MCF 10A (cell line): Measurements from ENCODE around the gene OTX2. TPM values are rescaled to one million over a fixed set of nuclear protein-coding genes. Genes with fewer than 3 reads are reported as not detected.

Experiments
- BruUV-seq: library from RNA; stranded (reverse); fragments of 400-500 nt; replicated peaks from 2 replicates; lab custom pipeline; 2021; lab: Mats Ljungman, UMichigan
- CTCF ChIA-PET: fragments of 300-600 bp; sonication (Branson Sonifier 250); formaldehyde crosslinking; extraction: SDS; loops from one replicate; lab custom pipeline; 2021; ENCODE audit warnings: antibody characterized with exemption, inconsistent platforms; lab: Yijun Ruan, JAX
- POLR2A ChIA-PET: fragments of 300-600, 350-650 bp; sonication (Branson Sonifier 250); formaldehyde crosslinking; extraction: SDS; loops from one replicate; lab custom pipeline; 2020; ENCODE audit warnings: antibody characterized with exemption, inconsistent platforms; lab: Yijun Ruan, JAX
- DNase-seq: peaks from one replicate; pipeline ENCODE4 v3.0.0-alpha.2; 2018; ENCODE audit not compliant: unreplicated experiment
- H3K27ac Mint-ChIP-seq: one replicate; pipeline ENCODE4 v1.8.0; 2022; ENCODE audit warnings: mild to moderate bottlenecking, low read depth, mixed read lengths; ENCODE audit not compliant: unreplicated experiment
- H3K27me3 Mint-ChIP-seq: one replicate; pipeline ENCODE4 v1.8.0; 2022; ENCODE audit warnings: mixed read lengths; ENCODE audit not compliant: insufficient read depth, unreplicated experiment
- H3K36me3 Mint-ChIP-seq: one replicate; pipeline ENCODE4 v1.8.0; 2022; ENCODE audit warnings: mild to moderate bottlenecking, moderate library complexity, mixed read lengths; ENCODE audit not compliant: insufficient read depth, unreplicated experiment
- H3K4me1 Mint-ChIP-seq: one replicate; pipeline ENCODE4 v1.8.0; 2022; ENCODE audit warnings: mixed read lengths; ENCODE audit not compliant: insufficient read depth, unreplicated experiment
- H3K4me3 Mint-ChIP-seq: one replicate; pipeline ENCODE4 v1.8.0; 2022; ENCODE audit warnings: mild to moderate bottlenecking, moderate library complexity, mixed read lengths; ENCODE audit not compliant: unreplicated experiment
- H3K9me3 Mint-ChIP-seq: one replicate; pipeline ENCODE4 v1.8.0; 2022; ENCODE audit warnings: mixed read lengths; ENCODE audit not compliant: unreplicated experiment
- CTCF ChIP-seq: fragments of 200-600 bp; IDR thresholded peaks from one replicate; pipeline ENCODE4 v1.8.0; 2022; ENCODE audit warnings: antibody characterized with exemption, mild to moderate bottlenecking; ENCODE audit not compliant: unreplicated experiment
- intact Hi-C: fragments of 100-400 bp; cut with micrococcal nuclease; formaldehyde crosslinking; loops from 2 replicates; pipeline ENCODE4 v1.14.1; 2022
- total RNA-seq: library from RNA; stranded (reverse); gene quantifications from 2 replicates; pipeline ENCODE4 v1.2.3, GENCODE V29; 2022

OTX2 gene
- total RNA-seq, 1 experiment from 2014 or later, result not detected

- no peak for TF ChIP-seq CTCF
- intact Hi-C loops, result no loop called here
- H3K4me3 Mint-ChIP-seq, result no peak overlapping the region
- ChIA-PET CTCF (no interaction called here), POLR2A (no interaction called here)
- no peak overlapping the region for H3K27ac Mint-ChIP-seq
- no peaks in the 10 kb centered on the region for H3K4me1 Mint-ChIP-seq
- no peaks in the 10 kb centered on the region for H3K36me3 Mint-ChIP-seq
- H3K9me3 Mint-ChIP-seq, result no peaks in the 10 kb centered on the region
- BruUV-seq, result no TSS peak
- H3K27me3 Mint-ChIP-seq, result peaks cover 34% of the 10 kb centered on the region
- no peak for DNase-seq
Observed at GRCh38 chr14:56774503-56774902, 35.8 kb downstream of the OTX2 start.

- DNase-seq, result no peak
- POLR2A ChIA-PET, result no interaction called here
- no peaks in the 10 kb centered on the region for H3K36me3 Mint-ChIP-seq
- no peak overlapping the region for H3K27ac Mint-ChIP-seq
- BruUV-seq, result no TSS peak
- peaks cover 4% of the 10 kb centered on the region for H3K27me3 Mint-ChIP-seq
- H3K4me1 Mint-ChIP-seq, result no peaks in the 10 kb centered on the region
- CTCF ChIA-PET, result no interaction called here
- no peak for TF ChIP-seq CTCF
- no peak overlapping the region for H3K4me3 Mint-ChIP-seq
- no peaks in the 10 kb centered on the region for H3K9me3 Mint-ChIP-seq
- intact Hi-C loops, result no loop called here
Observed at GRCh38 chr14:56770512-56770911, 39.8 kb downstream of the OTX2 start.

- Mint-ChIP-seq H3K4me1 (no peaks in the 10 kb centered on the region), H3K36me3 (no peaks in the 10 kb centered on the region), H3K9me3 (no peaks in the 10 kb centered on the region), H3K27ac (no peak overlapping the region), H3K4me3 (no peak overlapping the region), H3K27me3 (peaks cover 20% of the 10 kb centered on the region)
- TF ChIP-seq CTCF, result no peak
- POLR2A ChIA-PET, result interaction anchor here (0.6 to 0.7 kb wide), 2 partner anchors 11 to 823 kb away, joined by 3 read pairs; no protein-coding TSS in a partner anchor
- DNase-seq, result no peak
- intact Hi-C loops, result no loop called here
- no TSS peak for BruUV-seq
- CTCF ChIA-PET, result no interaction called here
Observed at GRCh38 chr14:56760164-56760914, 49.9 kb downstream of the OTX2 start.

GRCh38 chr14:56759633-56760032, 50.6 kb downstream of the OTX2 start:
- no peak for TF ChIP-seq CTCF
- intact Hi-C loops, result no loop called here
- Mint-ChIP-seq H3K4me3 (no peak overlapping the region), H3K27me3 (peaks cover 13% of the 10 kb centered on the region), H3K27ac (no peak overlapping the region), H3K9me3 (no peaks in the 10 kb centered on the region), H3K4me1 (no peaks in the 10 kb centered on the region), H3K36me3 (no peaks in the 10 kb centered on the region)
- POLR2A ChIA-PET, result no interaction called here
- CTCF ChIA-PET, result no interaction called here
- no TSS peak for BruUV-seq
- no peak for DNase-seq
